AG08396 (cell line): ENCODE data around the gene IKZF3.

Experiments used
- DNase-seq: peaks from one replicate; pipeline ENCODE4 v3.0.0; 2012; ENCODE audit warnings: low spot score, mixed read lengths

Gene IKZF3

GRCh38 chr17:39814497-39814896 lies 49.6 kb downstream of the IKZF3 start:
- DNase-seq: no peak

GRCh38 chr17:39813631-39814030 lies 50.5 kb downstream of the IKZF3 start:
- DNase-seq: no peak

GRCh38 chr17:39812466-39812865 lies 51.6 kb downstream of the IKZF3 start:
- no peak for DNase-seq

GRCh38 chr17:39810939-39811728 lies 53.0 kb downstream of the IKZF3 start:
- no peak for DNase-seq

GRCh38 chr17:39809221-39809620 lies 54.9 kb downstream of the IKZF3 start:
- no peak for DNase-seq

- DNase-seq: no peak
Measured at GRCh38 chr17:39808409-39808997, 55.6 kb downstream of the IKZF3 start.

GRCh38 chr17:39804839-39805238 lies 59.3 kb downstream of the IKZF3 start:
- no peak for DNase-seq

GRCh38 chr17:39801055-39801454 lies 63.1 kb downstream of the IKZF3 start:
- DNase-seq: no peak

- no peak for DNase-seq
Measured at GRCh38 chr17:39800540-39800939, 63.6 kb downstream of the IKZF3 start.

GRCh38 chr17:39799395-39799794 lies 64.7 kb downstream of the IKZF3 start:
- DNase-seq: no peak

- no peak for DNase-seq
Measured at GRCh38 chr17:39794249-39794970, 69.7 kb downstream of the IKZF3 start.

- DNase-seq: no peak
Measured at GRCh38 chr17:39793301-39793872, 70.7 kb downstream of the IKZF3 start.

- DNase-seq: no peak
Measured at GRCh38 chr17:39792526-39793221, 71.4 kb downstream of the IKZF3 start.

- no peak for DNase-seq
Measured at GRCh38 chr17:39791111-39791992, 72.8 kb downstream of the IKZF3 start.

- DNase-seq: no peak
Measured at GRCh38 chr17:39787743-39788484, 76.2 kb downstream of the IKZF3 start.

GRCh38 chr17:39787041-39787440 lies 77.1 kb downstream of the IKZF3 start:
- no peak for DNase-seq

GRCh38 chr17:39782980-39783379 lies 81.1 kb downstream of the IKZF3 start:
- no peak for DNase-seq

- DNase-seq: no peak
Measured at GRCh38 chr17:39782481-39782880, 81.6 kb downstream of the IKZF3 start.

GRCh38 chr17:39781861-39782213 lies 82.3 kb downstream of the IKZF3 start:
- no peak for DNase-seq

- no peak for DNase-seq
Measured at GRCh38 chr17:39781031-39781860, 82.9 kb downstream of the IKZF3 start.
